Measurements from ENCODE around the gene TTC13.

TTC13 gene

GRCh38 chr1:230869500-230869899, 109.2 kb downstream of the TTC13 start:
- DNase-seq (ENCODE audit: low read depth in 3 of 3): no peak

DNA sequence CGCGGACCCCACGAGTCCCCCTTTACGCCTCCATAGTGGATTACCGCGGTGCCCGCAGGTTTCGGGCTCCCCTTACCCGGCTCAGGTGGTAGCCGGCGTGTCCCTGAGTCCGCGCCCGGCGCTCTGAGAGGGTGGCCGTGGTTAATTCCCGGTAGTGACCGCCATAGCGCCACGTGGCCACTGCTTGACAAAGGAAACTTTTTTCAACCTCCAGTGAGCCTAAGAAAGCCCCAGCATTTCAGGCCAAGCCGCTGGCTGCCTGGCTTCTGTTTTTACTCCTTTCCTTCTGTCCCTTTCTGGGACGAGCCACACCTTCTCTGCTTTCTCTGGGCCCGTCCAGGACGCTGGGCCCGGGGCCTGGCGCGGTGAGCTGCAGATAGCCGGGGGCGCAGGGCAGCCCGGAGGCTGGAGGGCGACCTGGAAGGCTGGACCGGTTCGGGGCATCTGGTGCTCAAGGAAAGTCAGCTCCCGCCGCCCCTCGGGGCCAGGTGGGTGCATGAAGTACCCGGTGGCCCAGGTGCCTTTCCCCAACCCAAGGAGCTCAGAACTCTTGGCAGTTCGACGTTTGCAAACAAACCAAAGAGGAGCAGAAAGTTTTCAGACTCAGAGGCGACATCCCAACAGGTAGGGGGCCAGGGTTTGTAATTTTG, 109.8 kb downstream of the TTC13 start:
- DNase-seq (ENCODE audit: low read depth in 3 of 3): no peak

GRCh38 chr1:230867903-230868735, 110.5 kb downstream of the TTC13 start, which contains the start of gene C1orf198:
TSS of gene C1orf198 (minus strand) at chr1:230868521. CDS start at chr1:230868512, 9 bp downstream.
- peak; percentile 58 to 71 (median 64) for DNase-seq (ENCODE audit: low read depth in 3 of 3)

- no peak for DNase-seq (ENCODE audit: low read depth in 3 of 3)
Observed at GRCh38 chr1:230867101-230867902, 111.4 kb downstream of the TTC13 start.

DNA sequence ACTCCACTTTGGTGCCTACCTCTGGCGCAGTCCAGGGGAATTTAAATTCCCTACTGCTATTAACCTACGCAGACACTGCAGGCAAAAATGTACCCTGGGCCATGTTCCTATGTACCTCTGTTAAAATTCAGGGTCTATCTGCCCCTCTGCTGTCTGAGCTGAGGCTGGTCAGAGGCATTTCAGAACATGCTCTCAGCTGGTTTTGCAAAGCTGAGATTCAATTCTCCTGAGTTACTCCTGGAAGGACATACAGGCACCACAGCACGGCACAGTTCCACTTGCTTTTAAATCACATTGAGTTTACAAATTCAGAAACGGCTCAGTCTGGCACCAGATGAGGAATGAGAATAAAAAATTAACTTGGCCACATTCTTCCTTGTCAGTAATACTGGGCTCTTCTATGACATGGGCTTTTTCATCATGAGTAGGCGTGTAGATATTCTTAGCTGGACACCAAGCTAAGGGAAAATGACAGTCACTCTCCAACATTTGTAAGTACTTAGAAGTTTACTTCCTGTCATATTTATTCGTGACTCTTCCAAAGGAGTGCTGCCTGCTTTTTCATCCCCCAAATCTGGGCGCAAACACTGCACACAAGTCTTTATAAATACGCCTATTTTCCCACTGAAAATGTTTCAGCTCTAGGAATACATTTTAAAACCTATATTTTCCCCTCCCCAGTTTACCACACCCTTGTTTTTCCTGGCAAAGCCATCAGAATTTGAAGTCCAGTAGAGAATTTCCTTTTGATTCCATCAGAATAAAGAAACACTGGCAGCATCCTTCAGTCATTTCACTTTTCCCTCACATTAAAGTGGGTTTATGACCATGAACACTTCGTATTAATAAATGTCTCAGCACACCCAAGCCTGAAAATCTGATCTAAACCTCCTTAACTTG, 112.2 kb downstream of the TTC13 start:
- DNase-seq (ENCODE audit: low read depth in 3 of 3): no peak

GRCh38 chr1:230865062-230865817, 113.4 kb downstream of the TTC13 start:
- DNase-seq (ENCODE audit: low read depth in 3 of 3): no peak

- no peak for DNase-seq (ENCODE audit: low read depth in 3 of 3)
Observed at GRCh38 chr1:230864441-230864840, 114.2 kb downstream of the TTC13 start.

- no peak for DNase-seq (ENCODE audit: low read depth in 3 of 3)
Observed at GRCh38 chr1:230863449-230863848, 115.2 kb downstream of the TTC13 start.

GRCh38 chr1:230861970-230862595, 116.6 kb downstream of the TTC13 start:
- DNase-seq (ENCODE audit: low read depth in 3 of 3): no peak

GRCh38 chr1:230861489-230861888, 117.2 kb downstream of the TTC13 start:
- DNase-seq (ENCODE audit: low read depth in 3 of 3): no peak

DNA sequence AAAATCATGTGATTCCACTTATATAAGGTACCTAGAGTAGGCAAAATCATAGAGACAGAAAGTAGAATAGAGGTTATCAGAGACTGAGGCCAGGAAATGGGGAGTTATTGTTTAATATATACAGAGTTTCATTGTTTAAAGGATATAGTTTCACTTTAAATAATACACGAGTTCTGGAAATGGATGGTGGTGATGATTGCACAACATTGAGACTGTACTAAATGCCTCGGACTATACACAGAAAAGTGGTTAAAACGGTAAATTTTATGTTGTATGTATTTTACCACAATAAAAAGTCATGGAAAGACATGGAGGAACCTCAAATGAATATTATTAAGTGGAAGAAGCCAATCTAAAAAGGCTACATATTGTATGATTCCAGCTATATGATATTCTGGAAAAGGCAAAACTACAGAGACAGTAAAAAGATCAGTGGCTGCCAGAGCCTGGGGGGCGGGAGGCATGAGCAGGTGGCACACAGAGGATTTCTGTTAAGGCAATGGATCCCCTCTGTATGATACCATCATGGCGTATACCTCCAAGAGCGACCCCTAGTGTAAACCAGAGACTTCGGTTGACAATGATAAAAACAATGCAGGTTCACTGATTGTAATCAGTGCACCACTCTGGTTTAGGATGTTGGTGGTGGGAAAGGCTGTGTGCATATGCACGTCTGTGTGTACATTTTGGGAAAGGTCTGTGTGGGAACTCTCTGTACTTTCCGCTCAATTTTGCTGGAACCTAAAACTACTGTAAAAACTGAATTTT, 117.9 kb downstream of the TTC13 start:
- no peak for DNase-seq (ENCODE audit: low read depth in 3 of 3)

GRCh38 chr1:230858918-230859729, 119.5 kb downstream of the TTC13 start:
- no peak for DNase-seq (ENCODE audit: low read depth in 3 of 3)

DNA sequence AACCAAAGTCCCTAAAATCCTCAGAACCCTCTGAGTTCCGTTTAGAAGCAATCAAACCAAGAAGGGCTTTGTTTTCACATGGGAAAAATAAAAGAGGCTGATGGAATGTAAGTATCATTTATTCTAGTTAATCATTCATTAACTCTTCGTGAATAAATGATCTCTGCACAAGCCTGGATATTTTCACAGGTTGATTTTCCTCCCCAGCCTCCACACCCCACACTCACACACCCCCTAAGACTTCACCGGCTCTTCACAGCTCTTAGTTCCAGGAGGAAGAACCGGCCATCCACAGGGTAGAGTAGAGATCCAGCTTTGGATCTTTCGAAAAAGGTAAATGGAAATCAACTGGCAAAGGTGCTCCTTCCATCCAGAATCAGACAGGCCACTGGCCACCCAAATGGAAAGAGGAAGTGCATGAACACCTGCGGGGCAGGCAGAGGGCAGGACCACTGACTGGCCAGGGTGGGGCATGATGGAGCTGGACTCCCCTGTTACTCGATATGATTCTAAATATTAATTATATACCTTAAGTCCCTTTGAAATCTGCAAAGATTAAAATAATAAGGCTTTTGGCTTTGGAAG, 120.3 kb downstream of the TTC13 start:
- no peak for DNase-seq (ENCODE audit: low read depth in 3 of 3)

GRCh38 chr1:230857822-230858221, 120.8 kb downstream of the TTC13 start:
- no peak for DNase-seq (ENCODE audit: low read depth in 3 of 3)

DNA sequence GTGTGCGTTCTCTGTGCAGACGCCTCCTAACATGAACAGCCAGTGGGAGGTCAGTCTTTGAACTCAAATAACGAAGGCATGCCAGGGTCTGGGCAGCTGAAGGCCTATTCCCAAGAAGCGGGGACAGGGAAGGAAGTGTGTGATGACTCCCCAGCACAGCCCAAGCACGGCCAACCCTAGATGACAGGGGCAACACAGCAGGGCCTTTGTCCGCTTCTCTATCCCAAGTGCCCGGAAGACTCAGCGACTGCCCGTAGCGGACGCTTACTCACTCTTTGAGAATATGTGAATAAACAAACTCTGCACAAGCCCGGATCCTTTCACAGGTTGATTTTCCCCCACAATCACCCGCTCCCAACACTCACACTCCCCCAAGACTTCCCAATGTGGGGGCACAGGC, 121.6 kb downstream of the TTC13 start:
- DNase-seq (ENCODE audit: low read depth in 3 of 3): no peak

Measured in stimulated activated CD4-positive, alpha-beta T cell treated with anti-CD3 and anti-CD28 coated beads, TNF-alpha, amount 100 ng/mL, for 24 hours (primary cell).